Activated naive CD4-positive, alpha-beta T cell treated with anti-CD3 and anti-CD28 coated beads, Interleukin-2, amount 50 U/mL, for 72 hours (primary cell): Measurements from ENCODE around the gene ACIN1. TPM values are rescaled to one million over a fixed set of nuclear protein-coding genes. Genes with fewer than 3 reads are reported as not detected.

Experiments
- ATAC-seq, 2 donors: fragments of 150-1000 bp; cut with Tn5 transposase; 2 replicates each; pipeline ENCODE4 v1.10.0; 2021; ENCODE audit warnings: mild to moderate bottlenecking in 2 of 2, moderate library complexity in 2 of 2
- DNase-seq, 2 donors: peaks; one replicate each; pipeline ENCODE4 v3.0.0; 2021 to 2022; ENCODE audit warnings: low spot score in 2 of 2
- H3K27ac Mint-ChIP-seq, 2 donors: one replicate each; pipeline ENCODE4 v1.8.0; 2022; ENCODE audit warnings: mild to moderate bottlenecking in 2 of 2, mixed read lengths in 2 of 2
- H3K36me3 Mint-ChIP-seq, 2 donors: one replicate each; pipeline ENCODE4 v1.8.0; 2022; ENCODE audit warnings: mixed read lengths in 2 of 2
- H3K9me3 Mint-ChIP-seq, 2 donors: one replicate each; pipeline ENCODE4 v1.8.0; 2022; ENCODE audit warnings: mixed read lengths in 2 of 2
- total RNA-seq, 2 donors: library from RNA; stranded (reverse); gene quantifications; one replicate each; pipeline ENCODE4 v1.2.3, GENCODE V29; 2022

Gene ACIN1
- total RNA-seq, 2 donors from 2014 or later: 187 to 191 TPM

DNA sequence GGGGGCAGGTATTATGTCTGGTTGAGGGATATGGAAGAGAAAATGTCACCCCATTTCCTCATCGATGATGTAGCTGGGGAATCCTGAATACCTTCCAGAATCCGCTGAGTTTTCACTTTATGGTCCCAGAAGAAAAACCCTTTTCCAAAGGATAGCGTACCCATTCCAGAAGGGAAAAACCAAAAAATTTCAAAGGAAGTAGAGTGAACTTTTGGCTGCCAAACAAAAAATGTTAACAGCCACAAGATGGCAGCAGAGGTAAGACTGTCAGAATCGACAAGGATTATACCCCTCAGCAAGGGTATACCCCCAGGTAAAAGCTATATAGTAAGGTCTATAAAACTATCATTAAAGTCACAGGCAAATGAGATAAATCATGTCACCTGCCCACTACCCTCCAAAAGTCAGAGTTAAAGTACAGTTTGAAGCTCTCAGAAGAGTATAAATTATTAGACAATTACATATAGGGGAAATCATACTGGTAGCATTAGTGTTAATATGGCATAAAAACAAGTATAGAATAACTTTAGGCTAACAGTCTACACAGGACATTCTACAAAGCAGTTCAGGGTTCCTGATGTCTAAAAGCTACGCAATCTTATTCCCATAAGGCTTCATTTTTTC is 18.0 kb downstream of the ACIN1 start:
- ATAC-seq (peak; percentile 45 to 57), DNase-seq (no peak)
- peaks cover 13 to 24% of the 10 kb centered on the region in 2 donors for H3K36me3 Mint-ChIP-seq
- H3K9me3 Mint-ChIP-seq: no peaks in the 10 kb centered on the region
- no peak overlapping the region for H3K27ac Mint-ChIP-seq

GRCh38 chr14:23074906-23075305 is 20.0 kb downstream of the ACIN1 start:
- Mint-ChIP-seq H3K27ac (no peak overlapping the region), H3K36me3 (peaks cover 4 to 35% of the 10 kb centered on the region in 2 donors), H3K9me3 (no peaks in the 10 kb centered on the region)
- no peak for DNase-seq
- no peak for ATAC-seq

DNA sequence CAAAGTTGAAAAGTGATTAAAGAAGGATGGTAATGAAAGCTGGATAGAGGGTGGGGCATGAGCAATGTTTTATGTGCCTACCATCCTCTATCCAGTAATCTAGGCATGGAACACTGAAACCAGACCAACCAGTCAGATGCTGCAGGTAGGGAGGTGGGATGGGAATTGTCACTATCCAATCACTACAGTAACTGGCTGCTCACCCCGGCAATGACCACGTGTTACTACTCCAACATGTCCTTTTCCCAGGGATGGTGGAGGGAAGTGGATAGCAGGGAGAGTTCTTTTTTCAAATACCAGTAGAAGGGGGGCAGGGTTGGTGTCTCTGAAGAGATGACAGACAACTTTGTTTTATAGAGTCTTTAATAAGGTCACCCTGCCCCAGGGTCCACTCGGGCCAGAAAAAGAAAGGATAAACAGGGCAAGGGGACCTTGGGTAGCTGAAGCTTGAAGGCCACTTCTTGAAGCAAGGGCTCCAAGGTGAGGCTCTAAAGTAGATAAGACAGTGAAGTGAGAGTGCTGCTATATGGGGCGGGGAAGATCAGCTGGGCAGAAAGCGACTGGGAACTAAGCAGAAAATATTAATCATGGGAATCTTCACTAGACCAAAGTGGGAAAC is 22.9 kb downstream of the ACIN1 start:
- no peaks in the 10 kb centered on the region for H3K9me3 Mint-ChIP-seq
- H3K27ac Mint-ChIP-seq: peak overlapping the region; percentile 88 to 98
- H3K36me3 Mint-ChIP-seq: peaks cover 0 to 27% of the 10 kb centered on the region in 2 donors
- no peak for ATAC-seq
- no peak for DNase-seq

- peak; percentile 74 to 78 for DNase-seq
- Mint-ChIP-seq H3K27ac (peak overlapping the region; percentile 88 to 98), H3K36me3 (peaks cover 3 to 27% of the 10 kb centered on the region in 2 donors), H3K9me3 (no peaks in the 10 kb centered on the region)
- ATAC-seq: peak; percentile 92 to 96
Measured at GRCh38 chr14:23071244-23071920, 23.6 kb downstream of the ACIN1 start.

DNA sequence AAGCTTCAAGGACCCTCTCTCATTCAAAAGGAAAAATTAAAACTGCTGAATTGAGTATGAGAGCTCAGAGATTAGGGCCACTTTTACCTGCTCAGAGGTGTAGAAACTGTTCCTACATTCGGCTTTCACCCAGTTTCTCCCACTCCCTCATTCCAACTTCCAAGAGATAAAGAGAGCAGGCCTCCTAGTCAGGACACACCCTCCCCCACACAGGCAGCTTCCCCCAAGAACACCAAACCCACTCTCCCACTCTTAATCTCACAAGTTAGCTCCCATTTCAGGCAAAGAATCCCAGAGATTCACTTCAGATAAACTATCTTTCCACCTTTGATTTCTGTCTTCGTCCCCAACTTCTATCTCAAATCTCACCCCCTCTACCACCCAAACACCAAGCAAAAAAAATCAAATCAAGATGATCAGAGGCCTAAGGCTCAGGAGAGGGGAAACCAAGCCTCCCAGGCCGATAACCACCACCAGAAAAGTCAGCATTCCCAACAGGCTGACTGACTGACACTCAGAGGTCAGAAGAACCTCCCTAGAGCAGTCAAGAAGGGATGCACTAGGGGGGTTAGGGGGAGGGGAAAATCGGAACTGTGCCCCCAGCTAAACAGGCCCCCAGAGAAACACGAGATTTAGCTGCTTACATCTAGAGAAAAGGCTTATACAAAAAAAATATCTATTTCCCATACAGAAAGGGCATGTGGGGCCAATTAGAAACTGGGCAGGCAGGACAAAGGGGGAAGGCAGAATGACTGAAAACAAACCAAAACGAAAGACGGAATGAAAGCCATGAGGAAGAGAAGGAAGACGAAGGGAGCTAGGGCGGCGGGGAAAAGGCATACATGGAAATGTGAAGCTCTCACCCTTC is 24.4 kb downstream of the ACIN1 start:
- H3K9me3 Mint-ChIP-seq: no peaks in the 10 kb centered on the region
- no peak for ATAC-seq
- peak overlapping the region; percentile 88 to 98 for H3K27ac Mint-ChIP-seq
- no peak for DNase-seq
- H3K36me3 Mint-ChIP-seq: peaks cover 11 to 33% of the 10 kb centered on the region in 2 donors

GRCh38 chr14:23069413-23069806 is 25.5 kb downstream of the ACIN1 start:
- H3K9me3 Mint-ChIP-seq: no peaks in the 10 kb centered on the region
- peaks cover 12 to 30% of the 10 kb centered on the region in 2 donors for H3K36me3 Mint-ChIP-seq
- ATAC-seq (no peak), DNase-seq (no peak)
- H3K27ac Mint-ChIP-seq: peak overlapping the region; percentile 68 to 79

DNA sequence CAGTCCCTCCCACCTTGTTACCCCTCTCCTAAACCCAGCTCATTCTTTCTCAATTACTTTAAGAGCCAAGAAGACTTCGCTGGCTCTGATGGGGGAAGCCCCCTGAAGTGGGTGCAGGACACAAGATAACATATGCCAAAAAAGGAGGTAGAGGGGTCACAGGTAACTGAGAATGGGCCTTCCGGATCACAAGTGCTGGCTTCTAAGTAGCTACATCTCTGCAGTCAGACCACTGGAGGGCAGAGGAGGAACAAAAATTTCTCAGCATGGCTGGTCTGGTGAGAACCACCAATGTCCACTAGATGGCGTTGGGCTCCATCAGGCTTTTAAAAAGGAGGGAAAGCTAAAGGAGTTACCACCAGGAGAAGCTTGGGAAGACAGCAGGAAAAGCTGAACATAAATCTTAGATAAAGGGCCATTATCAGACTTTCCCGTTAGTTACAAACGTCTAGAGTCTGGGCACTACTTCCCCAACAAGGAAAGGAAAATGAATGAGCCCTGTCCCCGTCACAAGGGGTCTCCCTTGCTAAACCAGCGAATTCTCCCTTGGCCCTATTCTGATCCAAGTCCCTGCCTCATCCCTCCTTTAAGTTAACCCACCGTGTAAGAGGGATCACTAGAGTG is 26.0 kb downstream of the ACIN1 start:
- peak in 1 of 2 donors; percentile 74 for DNase-seq
- peak; percentile 75 to 78 for ATAC-seq
- Mint-ChIP-seq H3K36me3 (peaks cover 17 to 33% of the 10 kb centered on the region in 2 donors), H3K9me3 (no peaks in the 10 kb centered on the region), H3K27ac (peak overlapping the region; percentile 68 to 79)

- H3K36me3 Mint-ChIP-seq: peaks cover 23 to 37% of the 10 kb centered on the region in 2 donors
- ATAC-seq (no peak), DNase-seq (no peak)
- peak overlapping the region in 1 of 2 donors; percentile 68 for H3K27ac Mint-ChIP-seq
- H3K9me3 Mint-ChIP-seq: no peaks in the 10 kb centered on the region
Measured at GRCh38 chr14:23067847-23068788, 26.8 kb downstream of the ACIN1 start.

DNA sequence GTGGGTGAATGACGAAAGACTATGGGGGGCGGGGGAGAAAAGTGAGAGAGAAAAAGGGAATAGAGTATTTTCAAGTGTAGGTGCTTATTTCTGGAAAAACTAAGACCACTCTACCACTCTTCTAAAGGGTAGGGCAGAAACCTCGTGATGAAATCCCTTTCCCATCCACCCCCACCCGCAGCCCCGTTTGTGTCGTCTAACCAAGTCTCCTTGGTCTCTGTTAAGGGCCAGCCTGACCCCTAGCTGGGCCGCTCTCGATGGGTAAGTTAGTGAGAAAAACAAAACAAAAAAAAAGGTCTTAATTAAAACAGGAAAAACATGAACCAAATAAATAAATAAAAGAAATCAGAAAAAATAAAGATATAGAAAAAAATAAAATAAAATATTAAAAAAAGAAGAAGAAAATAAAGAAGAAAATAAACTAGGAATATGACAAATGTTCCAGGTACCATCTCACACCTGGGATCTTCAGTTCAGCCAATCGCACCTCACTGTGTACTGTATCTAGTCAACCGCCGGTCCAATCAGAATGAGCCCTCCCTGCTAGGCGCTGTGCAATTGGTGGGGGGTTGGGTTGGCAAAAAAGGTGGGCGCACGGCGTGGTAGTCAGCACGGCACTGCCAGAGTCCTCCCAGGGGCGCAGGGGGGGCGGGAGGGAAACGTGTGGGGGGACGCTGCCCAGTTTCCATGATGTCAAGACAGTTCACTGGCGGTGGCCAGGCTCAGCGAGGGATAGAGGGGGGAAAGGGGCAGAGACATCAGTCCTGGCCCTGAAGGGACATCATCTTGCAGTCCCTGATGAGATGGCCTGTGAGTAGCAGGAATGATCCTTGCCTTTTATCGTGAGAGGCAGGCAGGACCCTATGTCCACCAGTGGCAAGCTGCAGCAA is 27.8 kb downstream of the ACIN1 start:
- ATAC-seq: no peak
- peaks cover 29 to 36% of the 10 kb centered on the region in 2 donors for H3K36me3 Mint-ChIP-seq
- no peak for DNase-seq
- H3K27ac Mint-ChIP-seq: peak overlapping the region in 1 of 2 donors; percentile 88
- H3K9me3 Mint-ChIP-seq: no peaks in the 10 kb centered on the region

- Mint-ChIP-seq H3K9me3 (no peaks in the 10 kb centered on the region), H3K27ac (peak overlapping the region; percentile 30 to 88), H3K36me3 (peaks cover 29% of the 10 kb centered on the region in 2 donors)
- DNase-seq (no peak), ATAC-seq (no peak)
Measured at GRCh38 chr14:23066368-23066767, 28.6 kb downstream of the ACIN1 start.

DNA sequence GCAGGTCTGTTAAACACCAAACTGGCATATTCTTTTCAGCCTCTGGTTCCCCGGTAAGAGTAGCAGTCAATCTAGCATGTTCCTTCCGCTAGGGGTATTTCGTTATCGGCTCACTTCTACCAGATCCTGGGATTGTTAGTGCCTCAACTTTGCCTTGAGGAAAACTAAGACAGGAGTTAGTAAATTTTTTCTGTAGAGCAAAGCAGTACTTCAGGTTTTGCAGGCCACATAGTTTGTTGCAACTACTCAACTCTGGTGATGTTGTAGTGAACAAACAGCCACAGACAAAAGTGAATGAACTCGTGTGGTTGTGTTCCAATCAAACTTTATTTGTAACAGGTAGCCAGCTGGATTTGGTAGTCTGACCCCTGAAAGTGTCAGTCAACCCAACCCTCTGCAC is 31.3 kb downstream of the ACIN1 start:
- H3K36me3 Mint-ChIP-seq: peaks cover 17 to 29% of the 10 kb centered on the region in 2 donors
- ATAC-seq: no peak
- H3K9me3 Mint-ChIP-seq: no peaks in the 10 kb centered on the region
- no peak for DNase-seq
- peak overlapping the region; percentile 13 to 52 for H3K27ac Mint-ChIP-seq

DNA sequence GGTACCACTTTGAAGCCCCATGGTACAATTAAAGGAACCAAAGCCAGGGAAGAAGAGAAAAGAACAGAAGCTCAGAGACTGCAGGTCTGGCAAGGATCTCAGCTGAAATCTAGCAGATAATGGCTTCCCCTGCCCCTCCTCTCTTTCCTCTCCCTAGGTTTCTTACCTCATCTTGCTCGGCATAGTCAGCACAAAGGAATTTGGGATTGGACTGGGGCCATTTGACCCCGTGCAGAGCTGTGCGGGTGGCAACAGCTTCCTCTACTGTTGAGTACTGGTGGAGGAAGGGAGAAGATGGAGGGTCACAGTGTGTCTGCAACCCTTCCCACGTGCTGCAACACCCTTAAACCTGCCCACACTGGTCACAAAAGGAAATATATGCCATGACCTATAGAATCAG is 32.9 kb downstream of the ACIN1 start:
- H3K27ac Mint-ChIP-seq: peak overlapping the region in 1 of 2 donors; percentile 88
- ATAC-seq (no peak), DNase-seq (no peak)
- no peaks in the 10 kb centered on the region for H3K9me3 Mint-ChIP-seq
- peaks cover 17 to 29% of the 10 kb centered on the region in 2 donors for H3K36me3 Mint-ChIP-seq

DNA sequence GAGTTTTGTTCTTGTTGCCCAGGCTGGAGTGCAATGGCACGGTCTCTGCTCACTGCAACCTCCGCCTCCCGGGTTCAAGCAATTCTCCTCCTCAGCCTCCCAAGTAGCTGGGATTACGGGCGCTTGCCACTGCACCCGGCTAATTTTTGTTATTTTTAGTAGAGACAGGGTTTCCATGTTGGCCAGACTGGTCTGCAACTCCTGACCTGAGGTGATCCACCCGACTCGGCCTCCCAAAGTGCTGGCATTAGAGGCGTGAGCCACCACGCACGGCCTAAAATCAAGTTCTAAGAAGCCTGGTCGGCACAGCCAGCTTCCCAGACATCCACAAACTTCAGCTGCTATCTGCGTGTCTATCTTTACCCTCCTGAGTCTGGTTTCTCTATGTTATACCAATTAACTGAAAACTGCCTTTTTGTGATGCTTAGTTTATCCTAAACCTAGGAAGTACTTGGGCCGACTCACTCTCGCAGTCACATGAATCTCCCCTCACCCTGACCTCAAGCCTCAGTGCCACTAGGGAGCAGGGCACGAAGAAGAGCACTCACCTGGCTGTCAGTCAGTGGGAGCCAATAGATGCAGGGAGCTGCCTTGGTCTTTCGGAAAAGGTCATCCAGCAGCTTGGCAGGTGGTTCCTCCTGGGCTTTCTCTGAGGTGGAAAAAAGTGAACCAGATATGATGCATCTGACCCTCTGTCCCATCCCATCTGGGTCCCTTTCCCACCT is 34.2 kb downstream of the ACIN1 start:
- DNase-seq (no peak), ATAC-seq (no peak)
- no peaks in the 10 kb centered on the region for H3K9me3 Mint-ChIP-seq
- peaks cover 11 to 20% of the 10 kb centered on the region in 2 donors for H3K36me3 Mint-ChIP-seq
- no peak overlapping the region for H3K27ac Mint-ChIP-seq
